WTC11 (cell line): ENCODE results near the gene CTIF. TPM values are rescaled to one million over a fixed set of nuclear protein-coding genes. Genes with fewer than 3 reads are reported as not detected.

Experiments
- ATAC-seq: fragments of 200-7000 bp; cut with Tn5 transposase; 2 replicates; pipeline ENCODE4 v1.10.0; 2021; ENCODE audit warnings: mild to moderate bottlenecking, moderate library complexity
- CTCF ChIA-PET: fragments of 300-600 bp; sonication (Branson Sonifier 250); formaldehyde crosslinking; loops from one replicate; lab custom pipeline; 2021; ENCODE audit warnings: antibody characterized with exemption; lab: Charles Lee
- POLR2A ChIA-PET: fragments of 350-600 bp; sonication (Branson Sonifier 250); formaldehyde crosslinking; loops from one replicate; lab custom pipeline; 2021; ENCODE audit warnings: antibody characterized with exemption; lab: Charles Lee
- DNase-seq: peaks from one replicate; pipeline ENCODE4 v3.0.0; 2021; ENCODE audit warnings: low spot score
- H3K27ac Mint-ChIP-seq: 2 replicates; pipeline ENCODE4 v1.8.0; 2021; ENCODE audit warnings: mixed read lengths
- H3K27me3 Mint-ChIP-seq: 2 replicates; pipeline ENCODE4 v1.8.0; 2021; ENCODE audit warnings: low read depth, mild to moderate bottlenecking, moderate library complexity, mixed read lengths
- H3K36me3 Mint-ChIP-seq: 2 replicates; pipeline ENCODE4 v1.8.0; 2021; ENCODE audit warnings: mixed read lengths
- H3K4me1 Mint-ChIP-seq: 2 replicates; pipeline ENCODE4 v1.8.0; 2022; ENCODE audit warnings: mixed read lengths
- H3K4me3 Mint-ChIP-seq: 2 replicates; pipeline ENCODE4 v1.8.0; 2021; ENCODE audit warnings: mild to moderate bottlenecking, moderate library complexity, mixed read lengths
- H3K9me3 Mint-ChIP-seq: 2 replicates; pipeline ENCODE4 v1.8.0; 2021; ENCODE audit warnings: mixed read lengths
- ARID4B ChIP-seq: sonication (generic); formaldehyde crosslinking; IDR thresholded peaks from 2 replicates; pipeline ENCODE4 v1.8.0; 2023; ENCODE audit warnings: missing genetic modification reagents, mild to moderate bottlenecking, borderline replicate concordance
- ATF3 ChIP-seq: sonication (generic); formaldehyde crosslinking; conservative IDR thresholded peaks from 2 replicates; pipeline ENCODE4 v1.8.1; 2022; ENCODE audit warnings: mild to moderate bottlenecking, missing genetic modification reagents
- CBFB ChIP-seq: sonication (generic); formaldehyde crosslinking; IDR thresholded peaks from 2 replicates; pipeline ENCODE4 v1.8.1; 2022; ENCODE audit warnings: mild to moderate bottlenecking, low read depth, missing genetic modification reagents
- CREB1 ChIP-seq: sonication (generic); formaldehyde crosslinking; IDR thresholded peaks from 2 replicates; pipeline ENCODE4 v1.8.0; 2023; ENCODE audit warnings: mild to moderate bottlenecking, missing genetic modification reagents
- E2F1 ChIP-seq: sonication (generic); formaldehyde crosslinking; IDR thresholded peaks from 2 replicates; pipeline ENCODE4 v1.8.0; 2022; ENCODE audit warnings: mild to moderate bottlenecking, missing genetic modification reagents
- ESRRA ChIP-seq: sonication (generic); formaldehyde crosslinking; IDR thresholded peaks from 2 replicates; pipeline ENCODE4 v1.8.1; 2022; ENCODE audit warnings: mild to moderate bottlenecking, missing genetic modification reagents, borderline replicate concordance
- GABPB1 ChIP-seq: sonication (generic); formaldehyde crosslinking; IDR thresholded peaks from 2 replicates; pipeline ENCODE4 v1.8.1; 2023; ENCODE audit warnings: mild to moderate bottlenecking, missing genetic modification reagents
- GRHL2 ChIP-seq: fragments of 250-450 bp; sonication (Bioruptor Pico); IDR thresholded peaks from 2 replicates; pipeline ENCODE4 v1.8.0; 2022; ENCODE audit warnings: mild to moderate bottlenecking, moderate library complexity; ENCODE audit not compliant: insufficient replicate concordance, severe bottlenecking
- GTF2I ChIP-seq: fragments of 250-450 bp; sonication (Bioruptor Pico); conservative IDR thresholded peaks from 2 replicates; pipeline ENCODE4 v1.4.0; 2021; ENCODE audit warnings: mild to moderate bottlenecking
- HMGA2 ChIP-seq: fragments of 250-450 bp; sonication (Bioruptor Pico); IDR thresholded peaks from 2 replicates; pipeline ENCODE4 v1.4.0; 2021; ENCODE audit warnings: mild to moderate bottlenecking, moderate library complexity
- MYBL2 ChIP-seq: sonication (generic); formaldehyde crosslinking; IDR thresholded peaks from 2 replicates; pipeline ENCODE4 v1.8.1; 2023; ENCODE audit warnings: mild to moderate bottlenecking, moderate library complexity, missing genetic modification reagents
- SMAD4 ChIP-seq: sonication (generic); formaldehyde crosslinking; IDR thresholded peaks from 2 replicates; pipeline ENCODE4 v1.8.0; 2022; ENCODE audit warnings: mild to moderate bottlenecking, missing genetic modification reagents
- SOX15 ChIP-seq: fragments of 250-450 bp; sonication (Bioruptor Pico); IDR thresholded peaks from 2 replicates; pipeline ENCODE4 v1.9.0; 2021; ENCODE audit warnings: mild to moderate bottlenecking
- ZNF219 ChIP-seq: sonication (generic); formaldehyde crosslinking; IDR thresholded peaks from 2 replicates; pipeline ENCODE4 v1.8.0; 2023; ENCODE audit warnings: missing genetic modification reagents, mild to moderate bottlenecking, borderline replicate concordance
- ZNF512 ChIP-seq: sonication (generic); formaldehyde crosslinking; IDR thresholded peaks from 2 replicates; pipeline ENCODE4 v1.8.1; 2022; ENCODE audit warnings: missing genetic modification reagents, borderline replicate concordance
- total RNA-seq: library from RNA; stranded (reverse); gene quantifications from 3 replicates; pipeline ENCODE4 v1.2.3, GENCODE V29; 2021
- TF ChIP-seq, protein P1 (sequence below): sonication (generic); formaldehyde crosslinking; IDR thresholded peaks from 2 replicates; pipeline ENCODE4 v1.8.1; 2023; ENCODE audit warnings: mild to moderate bottlenecking, missing genetic modification reagents, moderate library complexity
- TF ChIP-seq, protein P2 (sequence below): sonication (generic); formaldehyde crosslinking; IDR thresholded peaks from 2 replicates; pipeline ENCODE4 v1.8.0; 2022; ENCODE audit warnings: missing genetic modification reagents
- TF ChIP-seq, protein P3 (sequence below): sonication (generic); formaldehyde crosslinking; IDR thresholded peaks from 2 replicates; pipeline ENCODE4 v1.8.1; 2023; ENCODE audit warnings: mild to moderate bottlenecking, missing genetic modification reagents, moderate library complexity
- TF ChIP-seq, protein P4 (sequence below): sonication (generic); formaldehyde crosslinking; IDR thresholded peaks from 2 replicates; pipeline ENCODE4 v1.8.0; 2022; ENCODE audit warnings: mild to moderate bottlenecking, missing genetic modification reagents
- TF ChIP-seq, protein P5 (sequence below): fragments of 200-600 bp; IDR thresholded peaks from 2 replicates; pipeline ENCODE4 v1.8.0; 2022; ENCODE audit warnings: antibody characterized with exemption

Gene CTIF
- total RNA-seq, 1 experiment from 2014 or later = 28.5 TPM

DNA sequence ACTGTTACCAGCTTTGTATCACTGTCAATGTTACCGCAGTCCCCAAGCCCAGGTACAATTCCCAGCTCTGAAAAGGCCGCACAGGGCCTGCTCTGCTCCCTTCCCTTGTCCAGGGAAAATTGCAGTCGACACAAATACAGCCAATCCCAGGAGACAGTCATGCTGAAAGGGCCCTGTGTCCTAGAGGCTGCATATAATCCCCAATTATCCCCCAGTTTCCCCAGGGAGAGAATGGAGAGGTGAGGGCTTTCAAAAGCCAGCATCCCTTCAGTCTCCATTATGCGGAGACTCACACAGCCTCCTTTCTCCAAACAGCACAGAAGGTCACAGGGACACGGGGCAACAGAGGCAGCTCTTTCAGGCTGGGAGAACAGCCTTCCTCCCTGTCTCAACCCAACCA, 17.1 kb upstream of the CTIF start (continued):
- no peak for TF ChIP-seq ARID4B (CRISPR knock-in tag)
- no peak for TF ChIP-seq ZNF512
- TF ChIP-seq CBFB (CRISPR knock-in tag) = no peak
- TF ChIP-seq GTF2I (CRISPR knock-in tag) = no peak
- TF ChIP-seq ESRRA = no peak
- TF ChIP-seq GRHL2 (CRISPR knock-in tag) = no peak
- no peak for TF ChIP-seq ZNF219 (CRISPR knock-in tag)
- no peak for TF ChIP-seq ATF3
- TF ChIP-seq, protein P1, sequence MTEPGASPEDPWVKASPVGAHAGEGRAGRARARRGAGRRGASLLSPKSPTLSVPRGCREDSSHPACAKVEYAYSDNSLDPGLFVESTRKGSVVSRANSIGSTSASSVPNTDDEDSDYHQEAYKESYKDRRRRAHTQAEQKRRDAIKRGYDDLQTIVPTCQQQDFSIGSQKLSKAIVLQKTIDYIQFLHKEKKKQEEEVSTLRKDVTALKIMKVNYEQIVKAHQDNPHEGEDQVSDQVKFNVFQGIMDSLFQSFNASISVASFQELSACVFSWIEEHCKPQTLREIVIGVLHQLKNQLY = no peak
- TF ChIP-seq, protein P2, sequence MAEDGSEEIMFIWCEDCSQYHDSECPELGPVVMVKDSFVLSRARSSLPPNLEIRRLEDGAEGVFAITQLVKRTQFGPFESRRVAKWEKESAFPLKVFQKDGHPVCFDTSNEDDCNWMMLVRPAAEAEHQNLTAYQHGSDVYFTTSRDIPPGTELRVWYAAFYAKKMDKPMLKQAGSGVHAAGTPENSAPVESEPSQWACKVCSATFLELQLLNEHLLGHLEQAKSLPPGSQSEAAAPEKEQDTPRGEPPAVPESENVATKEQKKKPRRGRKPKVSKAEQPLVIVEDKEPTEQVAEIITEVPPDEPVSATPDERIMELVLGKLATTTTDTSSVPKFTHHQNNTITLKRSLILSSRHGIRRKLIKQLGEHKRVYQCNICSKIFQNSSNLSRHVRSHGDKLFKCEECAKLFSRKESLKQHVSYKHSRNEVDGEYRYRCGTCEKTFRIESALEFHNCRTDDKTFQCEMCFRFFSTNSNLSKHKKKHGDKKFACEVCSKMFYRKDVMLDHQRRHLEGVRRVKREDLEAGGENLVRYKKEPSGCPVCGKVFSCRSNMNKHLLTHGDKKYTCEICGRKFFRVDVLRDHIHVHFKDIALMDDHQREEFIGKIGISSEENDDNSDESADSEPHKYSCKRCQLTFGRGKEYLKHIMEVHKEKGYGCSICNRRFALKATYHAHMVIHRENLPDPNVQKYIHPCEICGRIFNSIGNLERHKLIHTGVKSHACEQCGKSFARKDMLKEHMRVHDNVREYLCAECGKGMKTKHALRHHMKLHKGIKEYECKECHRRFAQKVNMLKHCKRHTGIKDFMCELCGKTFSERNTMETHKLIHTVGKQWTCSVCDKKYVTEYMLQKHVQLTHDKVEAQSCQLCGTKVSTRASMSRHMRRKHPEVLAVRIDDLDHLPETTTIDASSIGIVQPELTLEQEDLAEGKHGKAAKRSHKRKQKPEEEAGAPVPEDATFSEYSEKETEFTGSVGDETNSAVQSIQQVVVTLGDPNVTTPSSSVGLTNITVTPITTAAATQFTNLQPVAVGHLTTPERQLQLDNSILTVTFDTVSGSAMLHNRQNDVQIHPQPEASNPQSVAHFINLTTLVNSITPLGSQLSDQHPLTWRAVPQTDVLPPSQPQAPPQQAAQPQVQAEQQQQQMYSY = no peak
- TF ChIP-seq HMGA2 (CRISPR knock-in tag) = no peak
- TF ChIP-seq SMAD4 = no peak
- no peak for TF ChIP-seq E2F1 (CRISPR knock-in tag)

- Mint-ChIP-seq H3K9me3 (peaks cover 3% of the 10 kb centered on the region; the same call in 1 of the 2 replicates), H3K4me1 (no peaks in the 10 kb centered on the region; the same call in 1 of the 2 replicates), H3K4me3 (no peak overlapping the region), H3K27ac (no peak overlapping the region), H3K36me3 (no peaks in the 10 kb centered on the region), H3K27me3 (peaks cover 10% of the 10 kb centered on the region)
- CTCF ChIA-PET = no interaction called here
- DNase-seq = no peak
- no peak for ATAC-seq
- POLR2A ChIA-PET = no interaction called here
- TF ChIP-seq, protein P3, sequence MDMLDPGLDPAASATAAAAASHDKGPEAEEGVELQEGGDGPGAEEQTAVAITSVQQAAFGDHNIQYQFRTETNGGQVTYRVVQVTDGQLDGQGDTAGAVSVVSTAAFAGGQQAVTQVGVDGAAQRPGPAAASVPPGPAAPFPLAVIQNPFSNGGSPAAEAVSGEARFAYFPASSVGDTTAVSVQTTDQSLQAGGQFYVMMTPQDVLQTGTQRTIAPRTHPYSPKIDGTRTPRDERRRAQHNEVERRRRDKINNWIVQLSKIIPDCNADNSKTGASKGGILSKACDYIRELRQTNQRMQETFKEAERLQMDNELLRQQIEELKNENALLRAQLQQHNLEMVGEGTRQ (CRISPR knock-in tag) = no peak
- TF ChIP-seq HMGA2 (CRISPR knock-in tag) (no peak), CREB1 (CRISPR knock-in tag) (no peak), SOX15 (no peak), GABPB1 (no peak), MYBL2 (CRISPR knock-in tag) (no peak)
- TF ChIP-seq, protein P4, sequence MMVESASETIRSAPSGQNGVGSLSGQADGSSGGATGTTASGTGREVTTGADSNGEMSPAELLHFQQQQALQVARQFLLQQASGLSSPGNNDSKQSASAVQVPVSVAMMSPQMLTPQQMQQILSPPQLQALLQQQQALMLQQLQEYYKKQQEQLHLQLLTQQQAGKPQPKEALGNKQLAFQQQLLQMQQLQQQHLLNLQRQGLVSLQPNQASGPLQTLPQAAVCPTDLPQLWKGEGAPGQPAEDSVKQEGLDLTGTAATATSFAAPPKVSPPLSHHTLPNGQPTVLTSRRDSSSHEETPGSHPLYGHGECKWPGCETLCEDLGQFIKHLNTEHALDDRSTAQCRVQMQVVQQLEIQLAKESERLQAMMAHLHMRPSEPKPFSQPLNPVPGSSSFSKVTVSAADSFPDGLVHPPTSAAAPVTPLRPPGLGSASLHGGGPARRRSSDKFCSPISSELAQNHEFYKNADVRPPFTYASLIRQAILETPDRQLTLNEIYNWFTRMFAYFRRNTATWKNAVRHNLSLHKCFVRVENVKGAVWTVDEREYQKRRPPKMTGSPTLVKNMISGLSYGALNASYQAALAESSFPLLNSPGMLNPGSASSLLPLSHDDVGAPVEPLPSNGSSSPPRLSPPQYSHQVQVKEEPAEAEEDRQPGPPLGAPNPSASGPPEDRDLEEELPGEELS (CRISPR knock-in tag) = no peak
- TF ChIP-seq, protein P5, sequence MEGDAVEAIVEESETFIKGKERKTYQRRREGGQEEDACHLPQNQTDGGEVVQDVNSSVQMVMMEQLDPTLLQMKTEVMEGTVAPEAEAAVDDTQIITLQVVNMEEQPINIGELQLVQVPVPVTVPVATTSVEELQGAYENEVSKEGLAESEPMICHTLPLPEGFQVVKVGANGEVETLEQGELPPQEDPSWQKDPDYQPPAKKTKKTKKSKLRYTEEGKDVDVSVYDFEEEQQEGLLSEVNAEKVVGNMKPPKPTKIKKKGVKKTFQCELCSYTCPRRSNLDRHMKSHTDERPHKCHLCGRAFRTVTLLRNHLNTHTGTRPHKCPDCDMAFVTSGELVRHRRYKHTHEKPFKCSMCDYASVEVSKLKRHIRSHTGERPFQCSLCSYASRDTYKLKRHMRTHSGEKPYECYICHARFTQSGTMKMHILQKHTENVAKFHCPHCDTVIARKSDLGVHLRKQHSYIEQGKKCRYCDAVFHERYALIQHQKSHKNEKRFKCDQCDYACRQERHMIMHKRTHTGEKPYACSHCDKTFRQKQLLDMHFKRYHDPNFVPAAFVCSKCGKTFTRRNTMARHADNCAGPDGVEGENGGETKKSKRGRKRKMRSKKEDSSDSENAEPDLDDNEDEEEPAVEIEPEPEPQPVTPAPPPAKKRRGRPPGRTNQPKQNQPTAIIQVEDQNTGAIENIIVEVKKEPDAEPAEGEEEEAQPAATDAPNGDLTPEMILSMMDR = no peak
Observed at GRCh38 chr18:48525671-48526070, 13.2 kb upstream of the CTIF start.
